DOHH2 (cell line): Measurements from ENCODE around the gene ARHGEF5.
"Not testable (repeated sequence)": the region's sequence is repeated elsewhere in the genome, so short reads cannot be mapped to it uniquely, and the experiment has no call there.

Experiments
- H3F3A ChIP-seq: fragments of 200-600 bp; sonication (generic), shearing (Covaris generic); 2 replicates; pipeline ENCODE4 v1.6.0; 2016; ENCODE audit warnings: antibody characterized with exemption, mild to moderate bottlenecking; ENCODE audit not compliant: control insufficient read depth, insufficient read depth
- H3K27ac ChIP-seq: fragments of 200-600 bp; sonication (generic); 2 replicates; pipeline ENCODE4 v1.5.1; 2014; ENCODE audit warnings: low read depth, mild to moderate bottlenecking, low read length, moderate library complexity
- H3K27me3 ChIP-seq: fragments of 200-600 bp; sonication (generic); 2 replicates; pipeline ENCODE4 v1.6.1; 2014; ENCODE audit warnings: mild to moderate bottlenecking, low read length, mixed read lengths; ENCODE audit not compliant: control insufficient read depth
- H3K36me3 ChIP-seq: fragments of 200-600 bp; sonication (generic); 2 replicates; pipeline ENCODE4 v1.6.1; 2014; ENCODE audit warnings: mild to moderate bottlenecking, low read length, moderate library complexity, mixed read lengths; ENCODE audit not compliant: control insufficient read depth
- H3K4me1 ChIP-seq: fragments of 200-600 bp; sonication (generic); 2 replicates; pipeline ENCODE4 v1.6.1; 2014; ENCODE audit warnings: mild to moderate bottlenecking, low read length, mixed read lengths; ENCODE audit not compliant: control insufficient read depth
- H3K4me2 ChIP-seq: fragments of 200-600 bp; sonication (generic); 2 replicates; pipeline ENCODE4 v1.6.0; 2014; ENCODE audit warnings: mild to moderate bottlenecking, low read length, moderate library complexity
- H3K4me3 ChIP-seq: fragments of 200-600 bp; sonication (generic); 2 replicates; pipeline ENCODE4 v1.5.1; 2014; ENCODE audit warnings: mild to moderate bottlenecking, low read length, mixed read lengths
- H3K79me2 ChIP-seq: fragments of 200-600 bp; sonication (generic); 2 replicates; pipeline ENCODE4 v1.6.1; 2014; ENCODE audit warnings: mild to moderate bottlenecking, low read length, mixed read lengths; ENCODE audit not compliant: control insufficient read depth
- H3K9me2 ChIP-seq: fragments of 200-600 bp; sonication (generic); replicated peaks from 2 replicates; pipeline ENCODE4 v1.6.1; 2014; ENCODE audit warnings: mild to moderate bottlenecking, low read length, mixed read lengths; ENCODE audit not compliant: control insufficient read depth
- H3K9me3 ChIP-seq: fragments of 200-600 bp; sonication (generic); 2 replicates; pipeline ENCODE4 v1.6.1; 2014; ENCODE audit warnings: antibody characterized with exemption, low read length, mixed read lengths; ENCODE audit not compliant: control insufficient read depth, insufficient read depth
- H4K20me1 ChIP-seq: fragments of 200-600 bp; sonication (generic); 2 replicates; pipeline ENCODE4 v1.6.0; 2014; ENCODE audit warnings: low read depth, mild to moderate bottlenecking, antibody characterized with exemption, low read length, moderate library complexity; ENCODE audit not compliant: control insufficient read depth, insufficient read depth
- EZH2phosphoT487 ChIP-seq: fragments of 200-600 bp; sonication (generic); IDR thresholded peaks from 2 replicates; pipeline ENCODE4 v1.6.1; 2017; ENCODE audit warnings: borderline replicate concordance, mild to moderate bottlenecking, antibody characterized with exemption, low read length, moderate library complexity, mixed read lengths
- TF ChIP-seq, protein P1 (sequence below): fragments of 200-600 bp; sonication (generic); IDR thresholded peaks from one replicate; pipeline ENCODE4 v1.5.1; 2014; ENCODE audit warnings: antibody characterized with exemption, mild to moderate bottlenecking, low read depth, low read length; ENCODE audit not compliant: poor library complexity, severe bottlenecking

ARHGEF5 gene

DNA sequence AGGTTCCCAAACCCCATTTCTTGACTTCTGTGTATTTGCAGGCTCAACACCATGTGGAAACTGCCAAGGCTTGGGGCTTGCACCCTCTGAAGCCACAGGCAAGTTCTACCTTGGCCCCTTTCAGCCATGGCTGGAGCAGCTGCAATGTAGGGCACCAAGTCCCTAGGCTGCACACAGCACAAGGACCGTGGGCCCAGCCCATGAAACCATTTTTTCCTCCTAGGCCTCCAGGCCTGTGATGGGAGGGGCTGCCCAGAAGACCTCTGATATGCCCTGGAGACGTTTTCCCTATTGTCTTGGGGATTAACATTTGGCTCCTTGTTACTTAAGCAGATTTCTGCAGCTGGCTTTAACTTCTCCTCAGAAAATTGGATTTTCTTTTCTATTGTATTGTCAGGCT is 72.3 kb downstream of the ARHGEF5 start:
- not testable (repeated sequence) for H3F3A ChIP-seq, H3K4me2 ChIP-seq, H3K4me3 ChIP-seq, H3K79me2 ChIP-seq, H3K27me3 ChIP-seq, H3K4me1 ChIP-seq, H4K20me1 ChIP-seq, H3K27ac ChIP-seq, H3K9me2 ChIP-seq, H3K36me3 ChIP-seq
- H3K9me3 ChIP-seq, result peaks cover 25% of the 10 kb centered on the region; the same call in 1 of the 2 replicates

DNA sequence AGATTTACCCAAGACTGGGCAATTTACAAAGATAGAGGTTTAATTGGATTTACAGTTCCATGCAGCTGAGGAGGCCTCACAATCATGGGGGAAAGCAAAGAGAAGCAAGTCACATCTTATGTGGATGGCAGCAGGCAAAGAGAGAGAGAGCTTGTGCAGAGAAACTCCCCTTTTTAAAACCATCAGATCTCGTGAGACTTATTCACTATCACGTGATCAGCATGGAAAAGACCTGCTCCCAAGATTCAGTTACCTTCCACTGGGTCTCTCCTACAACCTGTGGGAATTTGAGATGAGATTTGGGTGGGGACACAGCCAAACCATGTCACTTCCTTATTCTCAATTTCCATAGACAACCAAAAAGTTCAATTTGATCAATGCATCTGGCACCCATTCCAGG is 73.2 kb downstream of the ARHGEF5 start:
- Histone ChIP-seq H3K27me3 (no peaks in the 10 kb centered on the region), H3K27ac (no peak overlapping the region), H4K20me1 (no peaks in the 10 kb centered on the region), H3K36me3 (no peaks in the 10 kb centered on the region), H3K4me1 (no peaks in the 10 kb centered on the region), H3K79me2 (no peaks in the 10 kb centered on the region), H3K9me3 (peaks cover 25% of the 10 kb centered on the region; the same call in 1 of the 2 replicates), H3K9me2 (no peaks in the 10 kb centered on the region), H3F3A (no peaks in the 10 kb centered on the region), H3K4me2 (no peak overlapping the region), H3K4me3 (no peak overlapping the region)
- TF ChIP-seq EZH2phosphoT487, result no peak
- TF ChIP-seq, protein P1, sequence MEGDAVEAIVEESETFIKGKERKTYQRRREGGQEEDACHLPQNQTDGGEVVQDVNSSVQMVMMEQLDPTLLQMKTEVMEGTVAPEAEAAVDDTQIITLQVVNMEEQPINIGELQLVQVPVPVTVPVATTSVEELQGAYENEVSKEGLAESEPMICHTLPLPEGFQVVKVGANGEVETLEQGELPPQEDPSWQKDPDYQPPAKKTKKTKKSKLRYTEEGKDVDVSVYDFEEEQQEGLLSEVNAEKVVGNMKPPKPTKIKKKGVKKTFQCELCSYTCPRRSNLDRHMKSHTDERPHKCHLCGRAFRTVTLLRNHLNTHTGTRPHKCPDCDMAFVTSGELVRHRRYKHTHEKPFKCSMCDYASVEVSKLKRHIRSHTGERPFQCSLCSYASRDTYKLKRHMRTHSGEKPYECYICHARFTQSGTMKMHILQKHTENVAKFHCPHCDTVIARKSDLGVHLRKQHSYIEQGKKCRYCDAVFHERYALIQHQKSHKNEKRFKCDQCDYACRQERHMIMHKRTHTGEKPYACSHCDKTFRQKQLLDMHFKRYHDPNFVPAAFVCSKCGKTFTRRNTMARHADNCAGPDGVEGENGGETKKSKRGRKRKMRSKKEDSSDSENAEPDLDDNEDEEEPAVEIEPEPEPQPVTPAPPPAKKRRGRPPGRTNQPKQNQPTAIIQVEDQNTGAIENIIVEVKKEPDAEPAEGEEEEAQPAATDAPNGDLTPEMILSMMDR, result no peak
